ENCODE measurements around the gene CADPS2.
"Not testable (repeated sequence)": the region's sequence is repeated elsewhere in the genome, so short reads cannot be mapped to it uniquely, and the experiment has no call there.

CADPS2 gene

GRCh38 chr7:122706836-122707235 is 179.4 kb downstream of the CADPS2 start:
- DNase-seq = no peak

- no peak for DNase-seq
These were observed 183.3 kb downstream of the CADPS2 start, which contains the start of gene RNF148 for GRCh38 chr7:122702872-122703510. TSS of gene RNF148 (minus strand) at chr7:122702922. CDS start at chr7:122702750, 172 bp downstream.

GRCh38 chr7:122699017-122699416 is 187.2 kb downstream of the CADPS2 start, which contains the start of gene RNF133:
TSS of gene RNF133 (minus strand) at chr7:122699117. CDS start at chr7:122698918, 199 bp downstream.
- DNase-seq = no peak

- no peak for DNase-seq
These were observed 190.4 kb downstream of the CADPS2 start for GRCh38 chr7:122695816-122696215.

GRCh38 chr7:122694697-122695096 is 191.6 kb downstream of the CADPS2 start:
- no peak for DNase-seq

GRCh38 chr7:122692769-122693309 is 193.4 kb downstream of the CADPS2 start:
- DNase-seq = no peak

- no peak for DNase-seq
These were observed 194.6 kb downstream of the CADPS2 start for GRCh38 chr7:122691569-122692235.

- DNase-seq = no peak
These were observed 196.7 kb downstream of the CADPS2 start for GRCh38 chr7:122689346-122690109.

- no peak for DNase-seq
These were observed 197.8 kb downstream of the CADPS2 start for GRCh38 chr7:122688400-122688998.

- no peak for DNase-seq
These were observed 199.8 kb downstream of the CADPS2 start for GRCh38 chr7:122686360-122686878.

GRCh38 chr7:122684504-122684903 is 201.8 kb downstream of the CADPS2 start:
- no peak for DNase-seq

GRCh38 chr7:122682815-122683550 is 203.3 kb downstream of the CADPS2 start:
- DNase-seq = no peak

- not testable (repeated sequence) for DNase-seq
These were observed 205.1 kb downstream of the CADPS2 start for GRCh38 chr7:122681186-122681585.

- DNase-seq = no peak
These were observed 206.4 kb downstream of the CADPS2 start for GRCh38 chr7:122679813-122680212.

- DNase-seq = not testable (repeated sequence)
These were observed 207.0 kb downstream of the CADPS2 start for GRCh38 chr7:122679269-122679709.

- no peak for DNase-seq
These were observed 209.1 kb downstream of the CADPS2 start for GRCh38 chr7:122677149-122677548.

GRCh38 chr7:122676466-122676865 is 209.8 kb downstream of the CADPS2 start:
- no peak for DNase-seq

- no peak for DNase-seq
These were observed 210.6 kb downstream of the CADPS2 start for GRCh38 chr7:122675621-122676020.

GRCh38 chr7:122675011-122675410 is 211.2 kb downstream of the CADPS2 start:
- DNase-seq = no peak

- DNase-seq = no peak
These were observed 211.8 kb downstream of the CADPS2 start for GRCh38 chr7:122674502-122674901.

- DNase-seq = no peak
These were observed 212.3 kb downstream of the CADPS2 start for GRCh38 chr7:122673951-122674350.

- DNase-seq = no peak
These were observed 213.7 kb downstream of the CADPS2 start for GRCh38 chr7:122672536-122672935.
